ENCODE measurements around the gene LITAFD. TPM values are rescaled to one million over a fixed set of nuclear protein-coding genes. Genes with fewer than 3 reads are reported as not detected.

LITAFD gene
- total and polyA plus RNA-seq, 2 experiments from 2014 or later = not detected

DNA sequence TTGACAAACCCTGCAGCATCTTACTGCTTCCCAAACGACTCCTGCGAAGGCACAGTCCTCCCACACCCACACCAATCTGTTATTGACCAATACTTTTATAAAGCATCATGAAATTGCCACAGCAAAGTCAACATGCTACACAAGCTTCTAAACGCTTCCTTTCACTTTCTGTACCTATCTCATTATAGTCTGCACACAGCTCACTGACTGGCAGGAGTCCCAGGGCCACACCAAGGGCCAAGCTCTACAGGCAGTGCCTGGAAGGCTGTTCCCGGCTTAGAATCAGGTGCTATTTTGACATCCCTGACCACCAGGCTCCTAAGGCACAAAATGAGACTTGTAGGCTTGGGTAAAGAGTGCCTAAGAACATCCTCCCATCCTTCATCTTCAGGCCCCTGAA, 42.1 kb downstream of the LITAFD start:
- DNase-seq (ENCODE audit: low spot score) = no peak
- peaks cover 72% of the 10 kb centered on the region for H3K36me3 Mint-ChIP-seq (ENCODE audit: low read depth)
- Histone ChIP-seq H3K4me1 (ENCODE audit: insufficient read depth) (peaks cover 3% of the 10 kb centered on the region; the same call in 1 of the 2 replicates), H3K9me2 (ENCODE audit: insufficient read depth) (no peaks in the 10 kb centered on the region), H2AFZ (no peak overlapping the region), H3K4me2 (no peak overlapping the region), H3K36me3 (ENCODE audit: insufficient read depth) (peaks cover 32% of the 10 kb centered on the region), H3K27me3 (ENCODE audit: insufficient read depth) (no peaks in the 10 kb centered on the region), H3K4me3 (no peak overlapping the region), H3K79me2 (replicated peaks; ENCODE audit: insufficient read depth) (peaks cover 73% of the 10 kb centered on the region), H4K20me1 (replicated peaks; ENCODE audit: insufficient read depth) (peaks cover 65% of the 10 kb centered on the region), H3F3A (replicated peaks; ENCODE audit: low read depth) (peaks cover 15% of the 10 kb centered on the region; the same call in 1 of the 2 replicates), H3K27ac (ENCODE audit: low read depth) (peak overlapping the region; percentile 51; the same call in 1 of the 2 replicates)
- H3K4me3 Mint-ChIP-seq = no peak overlapping the region
- peaks cover 6% of the 10 kb centered on the region; the same call in 2 of the 3 replicates for H3K4me1 Mint-ChIP-seq
- no peaks in the 10 kb centered on the region for H3K27me3 Mint-ChIP-seq (ENCODE audit: insufficient read depth, low read depth, poor library complexity)
- ATAC-seq = no peak
- H3K27ac Mint-ChIP-seq = peak overlapping the region; percentile 19; the same call in 1 of the 2 replicates
- H3K9me3 Mint-ChIP-seq = no peaks in the 10 kb centered on the region
- no peak for TF ChIP-seq JUNB (IDR thresholded peaks at IDR 0.05; ENCODE audit: unreplicated experiment)
- TF ChIP-seq ZNF331 (CRISPR knock-in tag; IDR thresholded peaks at IDR 0.05; ENCODE audit: low read depth) = no peak
- TF ChIP-seq, protein P1, sequence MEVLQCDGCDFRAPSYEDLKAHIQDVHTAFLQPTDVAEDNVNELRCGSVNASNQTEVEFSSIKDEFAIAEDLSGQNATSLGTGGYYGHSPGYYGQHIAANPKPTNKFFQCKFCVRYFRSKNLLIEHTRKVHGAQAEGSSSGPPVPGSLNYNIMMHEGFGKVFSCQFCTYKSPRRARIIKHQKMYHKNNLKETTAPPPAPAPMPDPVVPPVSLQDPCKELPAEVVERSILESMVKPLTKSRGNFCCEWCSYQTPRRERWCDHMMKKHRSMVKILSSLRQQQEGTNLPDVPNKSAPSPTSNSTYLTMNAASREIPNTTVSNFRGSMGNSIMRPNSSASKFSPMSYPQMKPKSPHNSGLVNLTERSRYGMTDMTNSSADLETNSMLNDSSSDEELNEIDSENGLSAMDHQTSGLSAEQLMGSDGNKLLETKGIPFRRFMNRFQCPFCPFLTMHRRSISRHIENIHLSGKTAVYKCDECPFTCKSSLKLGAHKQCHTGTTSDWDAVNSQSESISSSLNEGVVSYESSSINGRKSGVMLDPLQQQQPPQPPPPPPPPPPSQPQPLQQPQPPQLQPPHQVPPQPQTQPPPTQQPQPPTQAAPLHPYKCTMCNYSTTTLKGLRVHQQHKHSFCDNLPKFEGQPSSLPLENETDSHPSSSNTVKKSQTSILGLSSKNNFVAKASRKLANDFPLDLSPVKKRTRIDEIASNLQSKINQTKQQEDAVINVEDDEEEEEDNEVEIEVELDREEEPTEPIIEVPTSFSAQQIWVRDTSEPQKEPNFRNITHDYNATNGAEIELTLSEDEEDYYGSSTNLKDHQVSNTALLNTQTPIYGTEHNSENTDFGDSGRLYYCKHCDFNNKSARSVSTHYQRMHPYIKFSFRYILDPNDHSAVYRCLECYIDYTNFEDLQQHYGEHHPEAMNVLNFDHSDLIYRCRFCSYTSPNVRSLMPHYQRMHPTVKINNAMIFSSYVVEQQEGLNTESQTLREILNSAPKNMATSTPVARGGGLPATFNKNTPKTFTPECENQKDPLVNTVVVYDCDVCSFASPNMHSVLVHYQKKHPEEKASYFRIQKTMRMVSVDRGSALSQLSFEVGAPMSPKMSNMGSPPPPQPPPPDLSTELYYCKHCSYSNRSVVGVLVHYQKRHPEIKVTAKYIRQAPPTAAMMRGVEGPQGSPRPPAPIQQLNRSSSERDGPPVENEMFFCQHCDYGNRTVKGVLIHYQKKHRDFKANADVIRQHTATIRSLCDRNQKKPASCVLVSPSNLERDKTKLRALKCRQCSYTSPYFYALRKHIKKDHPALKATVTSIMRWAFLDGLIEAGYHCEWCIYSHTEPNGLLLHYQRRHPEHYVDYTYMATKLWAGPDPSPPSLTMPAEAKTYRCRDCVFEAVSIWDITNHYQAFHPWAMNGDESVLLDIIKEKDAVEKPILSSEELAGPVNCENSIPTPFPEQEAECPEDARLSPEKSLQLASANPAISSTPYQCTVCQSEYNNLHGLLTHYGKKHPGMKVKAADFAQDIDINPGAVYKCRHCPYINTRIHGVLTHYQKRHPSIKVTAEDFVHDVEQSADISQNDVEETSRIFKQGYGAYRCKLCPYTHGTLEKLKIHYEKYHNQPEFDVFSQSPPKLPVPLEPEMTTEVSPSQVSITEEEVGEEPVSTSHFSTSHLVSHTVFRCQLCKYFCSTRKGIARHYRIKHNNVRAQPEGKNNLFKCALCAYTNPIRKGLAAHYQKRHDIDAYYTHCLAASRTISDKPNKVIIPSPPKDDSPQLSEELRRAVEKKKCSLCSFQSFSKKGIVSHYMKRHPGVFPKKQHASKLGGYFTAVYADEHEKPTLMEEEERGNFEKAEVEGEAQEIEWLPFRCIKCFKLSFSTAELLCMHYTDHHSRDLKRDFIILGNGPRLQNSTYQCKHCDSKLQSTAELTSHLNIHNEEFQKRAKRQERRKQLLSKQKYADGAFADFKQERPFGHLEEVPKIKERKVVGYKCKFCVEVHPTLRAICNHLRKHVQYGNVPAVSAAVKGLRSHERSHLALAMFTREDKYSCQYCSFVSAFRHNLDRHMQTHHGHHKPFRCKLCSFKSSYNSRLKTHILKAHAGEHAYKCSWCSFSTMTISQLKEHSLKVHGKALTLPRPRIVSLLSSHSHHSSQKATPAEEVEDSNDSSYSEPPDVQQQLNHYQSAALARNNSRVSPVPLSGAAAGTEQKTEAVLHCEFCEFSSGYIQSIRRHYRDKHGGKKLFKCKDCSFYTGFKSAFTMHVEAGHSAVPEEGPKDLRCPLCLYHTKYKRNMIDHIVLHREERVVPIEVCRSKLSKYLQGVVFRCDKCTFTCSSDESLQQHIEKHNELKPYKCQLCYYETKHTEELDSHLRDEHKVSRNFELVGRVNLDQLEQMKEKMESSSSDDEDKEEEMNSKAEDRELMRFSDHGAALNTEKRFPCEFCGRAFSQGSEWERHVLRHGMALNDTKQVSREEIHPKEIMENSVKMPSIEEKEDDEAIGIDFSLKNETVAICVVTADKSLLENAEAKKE (CRISPR knock-in tag; IDR thresholded peaks at IDR 0.05) = no peak
- TF ChIP-seq, protein P2, sequence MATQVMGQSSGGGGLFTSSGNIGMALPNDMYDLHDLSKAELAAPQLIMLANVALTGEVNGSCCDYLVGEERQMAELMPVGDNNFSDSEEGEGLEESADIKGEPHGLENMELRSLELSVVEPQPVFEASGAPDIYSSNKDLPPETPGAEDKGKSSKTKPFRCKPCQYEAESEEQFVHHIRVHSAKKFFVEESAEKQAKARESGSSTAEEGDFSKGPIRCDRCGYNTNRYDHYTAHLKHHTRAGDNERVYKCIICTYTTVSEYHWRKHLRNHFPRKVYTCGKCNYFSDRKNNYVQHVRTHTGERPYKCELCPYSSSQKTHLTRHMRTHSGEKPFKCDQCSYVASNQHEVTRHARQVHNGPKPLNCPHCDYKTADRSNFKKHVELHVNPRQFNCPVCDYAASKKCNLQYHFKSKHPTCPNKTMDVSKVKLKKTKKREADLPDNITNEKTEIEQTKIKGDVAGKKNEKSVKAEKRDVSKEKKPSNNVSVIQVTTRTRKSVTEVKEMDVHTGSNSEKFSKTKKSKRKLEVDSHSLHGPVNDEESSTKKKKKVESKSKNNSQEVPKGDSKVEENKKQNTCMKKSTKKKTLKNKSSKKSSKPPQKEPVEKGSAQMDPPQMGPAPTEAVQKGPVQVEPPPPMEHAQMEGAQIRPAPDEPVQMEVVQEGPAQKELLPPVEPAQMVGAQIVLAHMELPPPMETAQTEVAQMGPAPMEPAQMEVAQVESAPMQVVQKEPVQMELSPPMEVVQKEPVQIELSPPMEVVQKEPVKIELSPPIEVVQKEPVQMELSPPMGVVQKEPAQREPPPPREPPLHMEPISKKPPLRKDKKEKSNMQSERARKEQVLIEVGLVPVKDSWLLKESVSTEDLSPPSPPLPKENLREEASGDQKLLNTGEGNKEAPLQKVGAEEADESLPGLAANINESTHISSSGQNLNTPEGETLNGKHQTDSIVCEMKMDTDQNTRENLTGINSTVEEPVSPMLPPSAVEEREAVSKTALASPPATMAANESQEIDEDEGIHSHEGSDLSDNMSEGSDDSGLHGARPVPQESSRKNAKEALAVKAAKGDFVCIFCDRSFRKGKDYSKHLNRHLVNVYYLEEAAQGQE (IDR thresholded peaks at IDR 0.05; ENCODE audit: unreplicated experiment) = no peak
- no peak for TF ChIP-seq EZH2 (IDR thresholded peaks at IDR 0.05; ENCODE audit: low read depth, unreplicated experiment)
- TF ChIP-seq CREB1 (CRISPR knock-in tag; IDR thresholded peaks at IDR 0.05; ENCODE audit: low read depth) = no peak
- no peak for TF ChIP-seq ZNF114 (CRISPR knock-in tag; IDR thresholded peaks at IDR 0.05)
- no peak for TF ChIP-seq STAT1 (IDR thresholded peaks at IDR 0.05; ENCODE audit: unreplicated experiment)
- TF ChIP-seq EZH2phosphoT487 (IDR thresholded peaks at IDR 0.05; ENCODE audit: unreplicated experiment) = no peak
- TF ChIP-seq NANOG (IDR thresholded peaks at IDR 0.05; ENCODE audit: borderline replicate concordance) = no peak
- TF ChIP-seq, protein P3, sequence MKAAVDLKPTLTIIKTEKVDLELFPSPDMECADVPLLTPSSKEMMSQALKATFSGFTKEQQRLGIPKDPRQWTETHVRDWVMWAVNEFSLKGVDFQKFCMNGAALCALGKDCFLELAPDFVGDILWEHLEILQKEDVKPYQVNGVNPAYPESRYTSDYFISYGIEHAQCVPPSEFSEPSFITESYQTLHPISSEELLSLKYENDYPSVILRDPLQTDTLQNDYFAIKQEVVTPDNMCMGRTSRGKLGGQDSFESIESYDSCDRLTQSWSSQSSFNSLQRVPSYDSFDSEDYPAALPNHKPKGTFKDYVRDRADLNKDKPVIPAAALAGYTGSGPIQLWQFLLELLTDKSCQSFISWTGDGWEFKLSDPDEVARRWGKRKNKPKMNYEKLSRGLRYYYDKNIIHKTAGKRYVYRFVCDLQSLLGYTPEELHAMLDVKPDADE (IDR thresholded peaks at IDR 0.05) = no peak
- TF ChIP-seq, protein P4, sequence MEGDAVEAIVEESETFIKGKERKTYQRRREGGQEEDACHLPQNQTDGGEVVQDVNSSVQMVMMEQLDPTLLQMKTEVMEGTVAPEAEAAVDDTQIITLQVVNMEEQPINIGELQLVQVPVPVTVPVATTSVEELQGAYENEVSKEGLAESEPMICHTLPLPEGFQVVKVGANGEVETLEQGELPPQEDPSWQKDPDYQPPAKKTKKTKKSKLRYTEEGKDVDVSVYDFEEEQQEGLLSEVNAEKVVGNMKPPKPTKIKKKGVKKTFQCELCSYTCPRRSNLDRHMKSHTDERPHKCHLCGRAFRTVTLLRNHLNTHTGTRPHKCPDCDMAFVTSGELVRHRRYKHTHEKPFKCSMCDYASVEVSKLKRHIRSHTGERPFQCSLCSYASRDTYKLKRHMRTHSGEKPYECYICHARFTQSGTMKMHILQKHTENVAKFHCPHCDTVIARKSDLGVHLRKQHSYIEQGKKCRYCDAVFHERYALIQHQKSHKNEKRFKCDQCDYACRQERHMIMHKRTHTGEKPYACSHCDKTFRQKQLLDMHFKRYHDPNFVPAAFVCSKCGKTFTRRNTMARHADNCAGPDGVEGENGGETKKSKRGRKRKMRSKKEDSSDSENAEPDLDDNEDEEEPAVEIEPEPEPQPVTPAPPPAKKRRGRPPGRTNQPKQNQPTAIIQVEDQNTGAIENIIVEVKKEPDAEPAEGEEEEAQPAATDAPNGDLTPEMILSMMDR (conservative IDR thresholded peaks at IDR 0.05; ENCODE audit: low read depth in 2 of 2) = no peak
- TF ChIP-seq POLR2AphosphoS5 (IDR thresholded peaks at IDR 0.05; ENCODE audit: low read depth) = no peak

All from GM23338 (cell line).